Activated T-cell treated with anti-CD3 and anti-CD28 coated beads, Interleukin-2, amount 50 U/mL, for 1 hour (primary cell): ENCODE measurements around the gene MRPS11.
"Not testable (repeated sequence)": the region's sequence is repeated elsewhere in the genome, so short reads cannot be mapped to it uniquely, and the experiment has no call there.

Source experiments
- DNase-seq: peaks from one replicate; pipeline ENCODE4 v3.0.0-alpha.2; 2020

Gene MRPS11

GRCh38 chr15:88493844-88494243 is 26.3 kb downstream of the MRPS11 start:
- no peak for DNase-seq

- no peak for DNase-seq
Measured at GRCh38 chr15:88497109-88497765, 29.7 kb downstream of the MRPS11 start.

- DNase-seq, result no peak
Measured at GRCh38 chr15:88498996-88499395, 31.5 kb downstream of the MRPS11 start.

GRCh38 chr15:88504445-88504844 is 36.9 kb downstream of the MRPS11 start:
- DNase-seq, result no peak

GRCh38 chr15:88505721-88506120 is 38.2 kb downstream of the MRPS11 start:
- DNase-seq, result no peak

GRCh38 chr15:88506628-88507027 is 39.1 kb downstream of the MRPS11 start:
- DNase-seq, result no peak

GRCh38 chr15:88509321-88509720 is 41.8 kb downstream of the MRPS11 start:
- DNase-seq, result no peak

- no peak for DNase-seq
Measured at GRCh38 chr15:88509964-88510363, 42.5 kb downstream of the MRPS11 start.

GRCh38 chr15:88511161-88511560 is 43.7 kb downstream of the MRPS11 start:
- DNase-seq, result no peak

GRCh38 chr15:88512078-88512477 is 44.6 kb downstream of the MRPS11 start:
- DNase-seq, result no peak

- DNase-seq, result no peak
Measured at GRCh38 chr15:88512601-88513000, 45.1 kb downstream of the MRPS11 start.

GRCh38 chr15:88513195-88513594 is 45.7 kb downstream of the MRPS11 start:
- no peak for DNase-seq

GRCh38 chr15:88518903-88519302 is 51.4 kb downstream of the MRPS11 start:
- no peak for DNase-seq

- DNase-seq, result not testable (repeated sequence)
Measured at GRCh38 chr15:88524094-88524493, 56.6 kb downstream of the MRPS11 start.

GRCh38 chr15:88525418-88525817 is 57.9 kb downstream of the MRPS11 start:
- DNase-seq, result no peak

GRCh38 chr15:88526247-88526879 is 58.9 kb downstream of the MRPS11 start:
- no peak for DNase-seq

GRCh38 chr15:88529021-88529630 is 61.6 kb downstream of the MRPS11 start:
- no peak for DNase-seq
